HEK293 (cell line): ENCODE data around the gene RILPL1.

Experiments
- CTCF ChIA-PET: fragments of 350-600 bp; formaldehyde crosslinking; extraction: SDS; loops from one replicate; lab custom pipeline; 2021; ENCODE audit warnings: antibody characterized with exemption; lab: Yijun Ruan, JAX
- POLR2A ChIA-PET: fragments of 300-600 bp; formaldehyde crosslinking; extraction: SDS; loops from one replicate; lab custom pipeline; 2020; ENCODE audit warnings: antibody characterized with exemption, inconsistent platforms; lab: Yijun Ruan, JAX
- H3K27ac ChIP-seq: fragments of 200-500 bp; sonication (Bioruptor generic); 2 replicates; pipeline ENCODE4 v1.5.1; 2014; ENCODE audit warnings: low read depth, low read length, control low read depth, inconsistent platforms; ENCODE audit errors: extremely low read depth
- H3K36me3 ChIP-seq, 2 experiments: fragments of 200-500 bp in 1 of 2; sonication (Bioruptor generic) in 1 of 2; 1 replicate in 1 of 2; 2 replicates in 1 of 2; pipeline ENCODE4 v1.5.1; 2014 to 2017; ENCODE audit warnings: inconsistent platforms in 2 of 2, low read length in 2 of 2; ENCODE audit not compliant: control insufficient read depth in 2 of 2, insufficient read depth in 1 of 2
- H3K4me1 ChIP-seq: fragments of 200-500 bp; sonication (Bioruptor generic); 2 replicates; pipeline ENCODE4 v1.5.1; 2014; ENCODE audit warnings: mild to moderate bottlenecking, low read length, inconsistent platforms; ENCODE audit not compliant: control insufficient read depth, insufficient read depth
- H3K4me3 ChIP-seq: 2 replicates; pipeline ENCODE4 v1.5.1; 2011; ENCODE audit warnings: low read depth, mild to moderate bottlenecking, control low read depth, low read length, moderate library complexity
- H3K9me3 ChIP-seq: fragments of 200-500 bp; sonication (Bioruptor generic); 2 replicates; pipeline ENCODE4 v1.5.1; 2014; ENCODE audit warnings: low read depth, low read length, inconsistent platforms; ENCODE audit not compliant: control insufficient read depth, insufficient read depth
- EGR2 ChIP-seq: fragments of 450-650 bp; formaldehyde crosslinking; IDR thresholded peaks from 2 replicates; pipeline ENCODE4 v1.5.1; 2016; ENCODE audit warnings: low read depth, missing biosample characterization, missing genetic modification characterization
- KLF10 ChIP-seq: fragments of 450-650 bp; IDR thresholded peaks from 2 replicates; pipeline ENCODE4 v1.5.1; 2018; ENCODE audit warnings: missing biosample characterization, mild to moderate bottlenecking, missing genetic modification characterization
- REPIN1 ChIP-seq: fragments of 450-650 bp; formaldehyde crosslinking; IDR thresholded peaks from 2 replicates; pipeline ENCODE4 v1.5.1; 2017; ENCODE audit warnings: missing biosample characterization, missing genetic modification characterization, low read depth
- REST ChIP-seq: fragments of 450-650 bp; formaldehyde crosslinking; IDR thresholded peaks from 2 replicates; pipeline ENCODE4 v1.5.1; 2016; ENCODE audit warnings: missing biosample characterization, missing genetic modification characterization
- SCRT1 ChIP-seq: fragments of 450-650 bp; formaldehyde crosslinking; IDR thresholded peaks from 2 replicates; pipeline ENCODE4 v1.5.1; 2016; ENCODE audit warnings: missing biosample characterization, missing genetic modification characterization, borderline replicate concordance
- ZBTB8A ChIP-seq: fragments of 450-650 bp; formaldehyde crosslinking; IDR thresholded peaks from 2 replicates; pipeline ENCODE4 v1.5.1; 2016; ENCODE audit warnings: missing biosample characterization, missing genetic modification characterization
- ZNF26 ChIP-seq: fragments of 450-650 bp; formaldehyde crosslinking; IDR thresholded peaks from 2 replicates; pipeline ENCODE4 v1.5.1; 2016; ENCODE audit warnings: missing biosample characterization, missing genetic modification characterization
- ZNF280D ChIP-seq: fragments of 450-650 bp; formaldehyde crosslinking; IDR thresholded peaks from 2 replicates; pipeline ENCODE4 v1.5.1; 2016; ENCODE audit warnings: missing biosample characterization, missing genetic modification characterization
- ZNF423 ChIP-seq: fragments of 450-650 bp; formaldehyde crosslinking; IDR thresholded peaks from 2 replicates; pipeline ENCODE4 v1.5.1; 2016; ENCODE audit warnings: missing biosample characterization, missing genetic modification characterization
- ZNF426 ChIP-seq: fragments of 450-650 bp; formaldehyde crosslinking; IDR thresholded peaks from 2 replicates; pipeline ENCODE4 v1.5.1; 2017; ENCODE audit warnings: missing biosample characterization, missing genetic modification characterization, mild to moderate bottlenecking, inconsistent platforms, moderate library complexity
- ZNF580 ChIP-seq: fragments of 450-650 bp; formaldehyde crosslinking; IDR thresholded peaks from 2 replicates; pipeline ENCODE4 v1.5.1; 2016; ENCODE audit warnings: missing biosample characterization, missing genetic modification characterization
- ZNF600 ChIP-seq: fragments of 450-650 bp; formaldehyde crosslinking; IDR thresholded peaks from 2 replicates; pipeline ENCODE4 v1.5.1; 2016; ENCODE audit warnings: missing biosample characterization, missing genetic modification characterization
- ZNF645 ChIP-seq: fragments of 450-650 bp; formaldehyde crosslinking; IDR thresholded peaks from 2 replicates; pipeline ENCODE4; 2016; ENCODE audit warnings: missing biosample characterization, missing genetic modification characterization
- ZNF664 ChIP-seq: fragments of 450-650 bp; formaldehyde crosslinking; IDR thresholded peaks from 2 replicates; pipeline ENCODE4 v1.5.1; 2016; ENCODE audit warnings: missing biosample characterization, missing genetic modification characterization
- ZNF768 ChIP-seq: fragments of 450-650 bp; formaldehyde crosslinking; IDR thresholded peaks from 2 replicates; pipeline ENCODE4 v1.5.1; 2018; ENCODE audit warnings: missing biosample characterization, mild to moderate bottlenecking, missing genetic modification characterization
- ZNF785 ChIP-seq: fragments of 450-650 bp; formaldehyde crosslinking; IDR thresholded peaks from 2 replicates; pipeline ENCODE4 v1.5.1; 2016; ENCODE audit warnings: missing biosample characterization, missing genetic modification characterization
- ZNF792 ChIP-seq: fragments of 450-650 bp; formaldehyde crosslinking; IDR thresholded peaks from 2 replicates; pipeline ENCODE4 v1.5.1; 2016; ENCODE audit warnings: missing biosample characterization, missing genetic modification characterization
- ZXDB ChIP-seq: fragments of 450-650 bp; formaldehyde crosslinking; IDR thresholded peaks from 2 replicates; pipeline ENCODE4 v1.5.1; 2016; ENCODE audit warnings: missing biosample characterization, missing genetic modification characterization

The RILPL1 gene

GRCh38 chr12:123533672-123534643 lies at the start of gene RILPL1 (continued):
- no peak for TF ChIP-seq ZNF426 (tag by site-specific recombination)
- no peak for TF ChIP-seq ZNF580 (tag by site-specific recombination)
- no peak for TF ChIP-seq ZNF785 (tag by site-specific recombination)
- peak; percentile 45 for TF ChIP-seq ZXDB (tag by site-specific recombination)
- no peak for TF ChIP-seq ZNF792 (tag by site-specific recombination)
- no peak for TF ChIP-seq SCRT1 (tag by site-specific recombination)
- TF ChIP-seq ZNF280D = no peak
- no peak for TF ChIP-seq KLF10
- peak; percentile 88 for TF ChIP-seq ZBTB8A (tag by site-specific recombination)
- TF ChIP-seq ZNF423 (tag by site-specific recombination) = peak; percentile 88
- TF ChIP-seq ZNF600 (tag by site-specific recombination) = peak; percentile 60
- TF ChIP-seq ZNF768 (tag by site-specific recombination) = no peak
- no peak for TF ChIP-seq REST (tag by site-specific recombination)
- no peak for TF ChIP-seq ZNF645 (tag by site-specific recombination)
- TF ChIP-seq REPIN1 (tag by site-specific recombination) = no peak

- Histone ChIP-seq H3K36me3 (peaks cover 0 to 3% of the 10 kb centered on the region in 2 experiments; a peak in 2 of 3 replicates), H3K9me3 (no peaks in the 10 kb centered on the region), H3K27ac (no peak overlapping the region), H3K4me1 (0 out of 2 replicates have a peak, but pooled peaks cover 3% of the 10 kb centered on the region), H3K4me3 (no peak overlapping the region)
- TF ChIP-seq ZNF26 (no peak), EGR2 (tag by site-specific recombination) (peak; percentile 58; the same call in 1 of the 2 replicates), ZNF664 (peak; percentile 73)
- ChIA-PET CTCF (interaction anchor here (0.6 to 1.4 kb wide), 6 partner anchors 48 to 1511 kb away, joined by 3 to 5 read pairs (median 3); partner anchors contain the start of gene RILPL1), POLR2A (no interaction called here)
These were observed 47.3 kb upstream of the RILPL1 start for GRCh38 chr12:123580772-123581171.
